ENCODE results near the gene ASIC4. TPM values are rescaled to one million over a fixed set of nuclear protein-coding genes. Genes with fewer than 3 reads are reported as not detected.

Gene ASIC4
- total and polyA plus RNA-seq, 9 of the 15 experiments (the other 6 are each of a cell fraction or from before 2014, with no cell fraction given) = 0.07 to 19.2 (median 4.8) TPM

DNA sequence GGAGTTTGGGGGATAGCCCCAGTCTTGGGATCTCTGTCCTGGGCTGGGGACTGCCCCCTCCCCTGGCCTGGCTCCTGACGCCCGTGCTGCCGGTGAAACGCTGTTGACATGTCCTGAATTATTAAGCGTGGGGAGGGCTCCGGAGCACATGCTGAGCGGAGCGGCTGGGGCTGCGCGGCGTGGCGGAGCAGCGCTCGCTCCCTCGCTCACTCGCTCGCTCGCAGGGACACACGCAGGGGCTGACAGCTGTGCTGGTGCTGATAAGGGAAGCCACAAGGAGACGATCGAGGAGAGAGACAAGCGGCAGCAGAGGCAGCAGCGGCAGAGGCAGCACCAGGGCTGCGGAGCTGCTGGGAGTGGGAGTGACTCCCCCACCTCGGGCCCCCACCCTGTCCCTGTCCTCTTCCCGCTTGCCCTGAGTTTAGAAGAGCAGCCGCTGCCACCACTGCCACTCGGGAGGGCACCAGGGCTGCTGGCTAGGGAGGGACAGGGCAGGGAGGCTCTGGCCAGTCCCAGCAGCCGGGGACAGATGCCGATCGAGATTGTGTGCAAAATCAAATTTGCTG lies at the start of gene ASIC4 (continued):
- TF ChIP-seq, protein P1, sequence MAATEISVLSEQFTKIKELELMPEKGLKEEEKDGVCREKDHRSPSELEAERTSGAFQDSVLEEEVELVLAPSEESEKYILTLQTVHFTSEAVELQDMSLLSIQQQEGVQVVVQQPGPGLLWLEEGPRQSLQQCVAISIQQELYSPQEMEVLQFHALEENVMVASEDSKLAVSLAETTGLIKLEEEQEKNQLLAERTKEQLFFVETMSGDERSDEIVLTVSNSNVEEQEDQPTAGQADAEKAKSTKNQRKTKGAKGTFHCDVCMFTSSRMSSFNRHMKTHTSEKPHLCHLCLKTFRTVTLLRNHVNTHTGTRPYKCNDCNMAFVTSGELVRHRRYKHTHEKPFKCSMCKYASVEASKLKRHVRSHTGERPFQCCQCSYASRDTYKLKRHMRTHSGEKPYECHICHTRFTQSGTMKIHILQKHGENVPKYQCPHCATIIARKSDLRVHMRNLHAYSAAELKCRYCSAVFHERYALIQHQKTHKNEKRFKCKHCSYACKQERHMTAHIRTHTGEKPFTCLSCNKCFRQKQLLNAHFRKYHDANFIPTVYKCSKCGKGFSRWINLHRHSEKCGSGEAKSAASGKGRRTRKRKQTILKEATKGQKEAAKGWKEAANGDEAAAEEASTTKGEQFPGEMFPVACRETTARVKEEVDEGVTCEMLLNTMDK (IDR thresholded peaks at IDR 0.05; ENCODE audit: borderline replicate concordance, insufficient read depth, low read depth, low read length, poor library complexity, severe bottlenecking) = no peak
- TF ChIP-seq, protein P2, sequence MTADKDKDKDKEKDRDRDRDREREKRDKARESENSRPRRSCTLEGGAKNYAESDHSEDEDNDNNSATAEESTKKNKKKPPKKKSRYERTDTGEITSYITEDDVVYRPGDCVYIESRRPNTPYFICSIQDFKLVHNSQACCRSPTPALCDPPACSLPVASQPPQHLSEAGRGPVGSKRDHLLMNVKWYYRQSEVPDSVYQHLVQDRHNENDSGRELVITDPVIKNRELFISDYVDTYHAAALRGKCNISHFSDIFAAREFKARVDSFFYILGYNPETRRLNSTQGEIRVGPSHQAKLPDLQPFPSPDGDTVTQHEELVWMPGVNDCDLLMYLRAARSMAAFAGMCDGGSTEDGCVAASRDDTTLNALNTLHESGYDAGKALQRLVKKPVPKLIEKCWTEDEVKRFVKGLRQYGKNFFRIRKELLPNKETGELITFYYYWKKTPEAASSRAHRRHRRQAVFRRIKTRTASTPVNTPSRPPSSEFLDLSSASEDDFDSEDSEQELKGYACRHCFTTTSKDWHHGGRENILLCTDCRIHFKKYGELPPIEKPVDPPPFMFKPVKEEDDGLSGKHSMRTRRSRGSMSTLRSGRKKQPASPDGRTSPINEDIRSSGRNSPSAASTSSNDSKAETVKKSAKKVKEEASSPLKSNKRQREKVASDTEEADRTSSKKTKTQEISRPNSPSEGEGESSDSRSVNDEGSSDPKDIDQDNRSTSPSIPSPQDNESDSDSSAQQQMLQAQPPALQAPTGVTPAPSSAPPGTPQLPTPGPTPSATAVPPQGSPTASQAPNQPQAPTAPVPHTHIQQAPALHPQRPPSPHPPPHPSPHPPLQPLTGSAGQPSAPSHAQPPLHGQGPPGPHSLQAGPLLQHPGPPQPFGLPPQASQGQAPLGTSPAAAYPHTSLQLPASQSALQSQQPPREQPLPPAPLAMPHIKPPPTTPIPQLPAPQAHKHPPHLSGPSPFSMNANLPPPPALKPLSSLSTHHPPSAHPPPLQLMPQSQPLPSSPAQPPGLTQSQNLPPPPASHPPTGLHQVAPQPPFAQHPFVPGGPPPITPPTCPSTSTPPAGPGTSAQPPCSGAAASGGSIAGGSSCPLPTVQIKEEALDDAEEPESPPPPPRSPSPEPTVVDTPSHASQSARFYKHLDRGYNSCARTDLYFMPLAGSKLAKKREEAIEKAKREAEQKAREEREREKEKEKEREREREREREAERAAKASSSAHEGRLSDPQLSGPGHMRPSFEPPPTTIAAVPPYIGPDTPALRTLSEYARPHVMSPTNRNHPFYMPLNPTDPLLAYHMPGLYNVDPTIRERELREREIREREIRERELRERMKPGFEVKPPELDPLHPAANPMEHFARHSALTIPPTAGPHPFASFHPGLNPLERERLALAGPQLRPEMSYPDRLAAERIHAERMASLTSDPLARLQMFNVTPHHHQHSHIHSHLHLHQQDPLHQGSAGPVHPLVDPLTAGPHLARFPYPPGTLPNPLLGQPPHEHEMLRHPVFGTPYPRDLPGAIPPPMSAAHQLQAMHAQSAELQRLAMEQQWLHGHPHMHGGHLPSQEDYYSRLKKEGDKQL (CRISPR knock-in tag; IDR thresholded peaks at IDR 0.05; ENCODE audit: borderline replicate concordance) = no peak
- no peak for TF ChIP-seq SLC30A9 (CRISPR knock-in tag; IDR thresholded peaks at IDR 0.05)
- TF ChIP-seq, protein P3, sequence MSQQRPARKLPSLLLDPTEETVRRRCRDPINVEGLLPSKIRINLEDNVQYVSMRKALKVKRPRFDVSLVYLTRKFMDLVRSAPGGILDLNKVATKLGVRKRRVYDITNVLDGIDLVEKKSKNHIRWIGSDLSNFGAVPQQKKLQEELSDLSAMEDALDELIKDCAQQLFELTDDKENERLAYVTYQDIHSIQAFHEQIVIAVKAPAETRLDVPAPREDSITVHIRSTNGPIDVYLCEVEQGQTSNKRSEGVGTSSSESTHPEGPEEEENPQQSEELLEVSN (IDR thresholded peaks at IDR 0.05; ENCODE audit: borderline replicate concordance in 1 of 2, extremely low read depth in 1 of 2, insufficient read depth in 1 of 2, insufficient read length in 1 of 2, low read depth in 1 of 2, low read length in 1 of 2, poor library complexity in 1 of 2, severe bottlenecking in 1 of 2) = peak; percentile 81 to 91
- TF ChIP-seq HSF4 (CRISPR knock-in tag; IDR thresholded peaks at IDR 0.05; ENCODE audit: borderline replicate concordance) = no peak
- TF ChIP-seq ZNF778 (CRISPR knock-in tag; IDR thresholded peaks at IDR 0.05) = no peak
- TF ChIP-seq IFI16 (CRISPR knock-in tag; IDR thresholded peaks at IDR 0.05) = no peak
- TF ChIP-seq RBM39 (optimal IDR thresholded peaks at IDR 0.05; ENCODE audit: low read depth, low read length) = no peak

All from K562 (cell line).